D341Med (cell line): ENCODE measurements around the gene WIPF3.

ENCODE experiments used
- DNase-seq: peaks from one replicate; pipeline ENCODE4 v3.0.0; 2012; ENCODE audit warnings: low spot score

The WIPF3 gene

GRCh38 chr7:29806208-29806994 lies at the start of gene WIPF3:
WIPF3 (plus strand) TSS chr7:29806508; CDS start chr7:29834725, 28,217 bp downstream.
- DNase-seq: peak; percentile 81

DNA sequence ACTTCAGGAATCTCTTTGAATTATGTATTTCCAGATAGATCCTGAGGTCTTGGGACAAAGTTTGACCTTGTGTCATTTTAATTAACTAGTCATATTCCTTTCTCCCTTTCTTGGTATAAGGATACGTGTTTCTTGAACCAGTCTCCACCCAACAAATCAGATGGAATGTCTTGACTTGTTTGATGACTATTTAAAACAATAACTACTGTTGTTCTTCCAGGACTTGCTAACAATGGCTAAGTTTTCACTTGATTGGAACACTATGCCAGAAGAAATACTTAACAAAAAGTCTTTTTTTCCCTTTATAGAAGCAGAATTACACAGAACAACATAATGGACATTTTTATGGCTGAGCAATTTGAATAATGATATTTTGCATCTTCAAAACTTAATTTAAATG lies 43.0 kb upstream of the WIPF3 start:
- no peak for DNase-seq

GRCh38 chr7:29764227-29764626 lies 42.1 kb upstream of the WIPF3 start:
- peak; percentile 55 for DNase-seq

DNA sequence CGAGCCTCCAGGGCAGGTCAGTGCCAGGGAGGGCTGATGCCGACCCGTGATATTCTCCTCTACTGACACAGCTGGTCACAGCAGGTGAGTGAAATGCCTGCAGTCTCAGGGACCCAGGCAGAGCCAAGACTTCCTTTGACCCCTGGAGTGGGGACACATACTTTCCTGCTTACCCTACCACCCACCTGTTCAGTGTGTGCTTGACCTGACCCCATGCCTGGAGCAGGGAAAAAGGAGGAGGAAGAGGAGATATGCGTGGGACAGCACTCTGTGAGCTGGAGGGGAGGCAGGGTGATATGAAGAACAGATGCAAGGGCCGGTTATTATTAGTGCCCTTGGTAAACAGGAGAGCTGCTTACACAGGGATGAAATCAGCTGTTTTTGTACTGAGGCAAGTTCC lies 40.8 kb upstream of the WIPF3 start:
- no peak for DNase-seq

DNA sequence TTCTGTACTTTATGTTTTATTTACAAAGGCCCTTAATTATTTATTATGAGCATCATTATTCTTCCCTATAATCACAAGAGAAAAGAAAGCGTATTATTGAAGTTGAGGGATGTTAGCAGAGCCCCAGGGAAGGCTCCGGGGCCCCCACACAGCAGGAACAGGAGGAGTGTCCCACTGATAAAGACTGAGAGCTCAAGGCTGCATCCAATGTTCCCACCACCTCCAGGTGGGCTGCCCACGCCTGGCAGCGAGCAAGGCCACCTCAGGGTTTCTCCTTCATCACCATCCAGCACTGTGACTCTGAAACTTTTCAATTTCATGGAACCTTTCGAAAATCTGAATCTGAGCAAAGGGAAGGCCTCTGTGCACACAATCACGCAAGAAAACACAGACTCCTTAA lies 35.9 kb upstream of the WIPF3 start:
- no peak for DNase-seq

DNA sequence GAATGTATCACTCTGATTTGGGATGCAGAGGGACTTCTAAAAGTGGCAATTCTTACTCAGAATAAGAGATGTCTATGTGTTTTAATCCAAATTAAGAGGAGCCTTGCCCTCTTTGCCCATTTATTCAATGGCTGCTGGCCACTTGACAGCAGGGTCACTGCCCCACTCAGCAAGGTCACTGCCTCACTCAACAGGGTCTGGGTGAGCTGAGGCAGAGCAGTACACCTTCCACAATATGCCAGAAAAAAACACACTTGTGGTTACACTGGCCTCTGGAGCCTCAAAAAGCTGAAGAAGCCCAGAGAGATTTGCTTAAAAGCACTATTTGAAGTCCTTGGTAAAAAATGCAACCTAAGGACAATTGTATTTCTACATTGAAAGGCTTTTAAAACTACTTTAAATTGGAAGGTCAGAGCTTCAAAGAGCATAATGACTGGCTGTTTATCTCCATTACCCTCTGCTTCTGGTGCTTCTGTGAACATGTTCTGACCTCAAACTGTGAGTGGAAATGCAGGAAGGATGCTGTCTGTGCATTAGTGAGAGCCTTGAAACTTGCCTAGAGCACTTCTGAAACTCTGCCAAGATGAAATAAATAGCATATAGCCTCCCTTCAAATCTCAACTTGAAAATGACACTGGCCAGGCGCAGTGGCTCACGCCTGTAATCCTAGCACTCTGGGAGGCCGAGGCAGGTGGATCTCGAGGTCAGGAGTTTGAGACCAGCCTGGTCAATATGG lies 35.1 kb upstream of the WIPF3 start:
- DNase-seq: no peak

GRCh38 chr7:29779017-29779416 lies 27.3 kb upstream of the WIPF3 start:
- DNase-seq: no peak

DNA sequence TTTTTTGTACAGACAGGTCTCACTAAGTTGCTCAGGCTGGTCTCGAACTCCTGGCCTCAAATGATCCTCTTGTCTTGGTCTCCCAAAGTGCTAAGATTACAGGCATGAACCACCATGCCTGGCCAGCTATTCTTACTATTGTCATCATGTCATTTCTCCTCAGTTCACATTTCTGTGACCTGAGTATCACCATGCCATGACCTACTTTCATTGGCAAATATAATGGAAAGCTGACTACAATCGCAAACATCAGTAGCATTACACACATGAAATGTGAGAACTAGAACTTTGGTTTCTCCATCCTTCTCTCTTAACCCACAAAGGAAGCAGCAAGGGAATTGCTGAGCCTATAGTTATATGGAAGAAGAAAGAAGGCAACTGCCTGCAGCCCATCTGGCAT lies 26.0 kb upstream of the WIPF3 start:
- no peak for DNase-seq

GRCh38 chr7:29783671-29784070 lies 22.6 kb upstream of the WIPF3 start:
- DNase-seq: no peak

DNA sequence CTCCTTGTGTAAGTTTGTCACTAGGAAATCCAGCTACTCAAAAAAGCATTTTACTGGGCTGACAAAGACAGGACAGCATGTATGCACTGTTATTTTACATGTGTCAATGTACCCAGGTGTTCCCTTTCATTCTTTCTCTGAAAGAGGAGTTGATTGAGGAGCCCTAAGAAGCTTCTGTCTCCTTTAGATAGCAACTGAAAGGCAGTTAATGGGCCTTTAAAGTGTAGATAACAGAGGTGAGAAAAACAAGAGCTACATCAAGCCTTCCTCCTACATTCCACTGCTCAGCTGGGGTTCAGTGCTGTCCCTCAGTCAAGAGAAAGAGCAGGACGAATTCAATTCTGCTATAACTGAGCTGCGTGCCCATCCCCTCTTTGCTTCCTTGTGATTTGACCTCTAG lies 12.8 kb upstream of the WIPF3 start:
- no peak for DNase-seq

DNA sequence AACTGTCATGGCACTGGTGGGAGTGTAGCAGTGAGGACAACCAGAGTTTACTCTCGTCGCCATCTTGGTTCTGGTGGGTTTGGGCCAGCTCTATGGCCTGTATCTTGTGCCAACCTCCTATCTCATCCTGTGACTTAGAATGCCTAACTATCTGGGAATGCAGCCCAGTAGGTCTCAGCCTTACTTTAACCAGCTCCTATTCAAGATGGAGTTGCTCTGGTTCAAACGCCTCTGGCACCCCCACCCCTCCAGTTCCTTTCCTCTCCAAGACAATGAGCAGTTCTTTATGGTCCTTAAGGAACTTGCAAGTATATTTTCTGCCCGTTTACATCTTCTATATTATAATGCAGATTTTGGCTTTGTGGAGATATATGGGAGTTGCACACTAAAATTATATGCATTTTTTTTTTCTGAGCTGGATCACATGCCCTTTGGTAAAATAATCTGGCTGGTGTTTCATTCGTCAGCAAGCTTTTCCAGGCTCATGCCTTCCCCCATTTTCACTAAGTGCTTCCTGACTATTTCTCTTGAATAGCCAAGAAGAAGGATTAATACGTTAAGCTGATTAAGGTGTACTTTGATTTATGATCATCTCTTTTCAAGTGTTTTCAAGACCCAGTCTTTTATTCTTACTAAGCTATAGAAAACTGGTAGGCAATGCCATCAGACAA lies 11.2 kb upstream of the WIPF3 start:
- peak; percentile 57 for DNase-seq

DNA sequence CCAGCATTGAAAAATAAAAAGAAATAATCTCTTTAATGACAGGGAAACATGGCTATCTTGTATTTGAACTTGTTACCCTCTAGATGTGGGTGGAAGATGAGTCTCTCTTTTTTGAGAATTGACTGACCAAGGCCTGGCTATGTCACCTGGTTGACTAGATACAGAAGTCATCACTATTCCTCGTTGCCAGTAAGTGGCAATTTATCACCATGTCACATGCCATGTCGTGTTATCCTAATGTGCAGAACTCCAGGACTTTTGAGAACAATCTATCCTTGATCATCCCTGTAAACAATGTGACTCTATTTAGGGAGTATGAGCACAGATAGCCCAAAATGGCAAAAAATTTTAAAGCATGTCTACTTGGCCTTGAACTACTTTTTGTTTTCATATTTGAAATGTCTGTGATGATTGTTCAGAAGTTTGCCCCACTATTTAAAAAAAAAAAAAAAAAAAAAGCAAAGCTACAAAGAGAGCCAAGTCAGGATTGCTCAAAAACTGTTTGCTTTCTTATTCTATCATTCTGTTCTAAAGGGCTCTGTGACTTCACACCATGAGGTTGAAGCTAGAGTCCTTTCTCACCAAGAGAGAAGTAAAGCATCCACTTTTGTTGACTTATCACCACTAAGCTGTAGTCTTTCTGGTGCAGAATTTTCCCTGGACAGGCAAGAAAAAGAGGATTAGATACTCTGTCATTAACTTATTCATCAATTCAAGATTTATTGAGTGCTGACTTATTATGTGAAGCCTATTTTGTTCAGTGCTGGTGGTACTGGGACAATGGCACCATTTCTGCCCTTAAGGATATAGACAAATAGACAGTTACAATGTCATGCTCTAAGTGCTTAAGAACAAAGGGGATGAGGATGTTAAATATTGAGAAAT lies 10.4 kb upstream of the WIPF3 start:
- DNase-seq: no peak

DNA sequence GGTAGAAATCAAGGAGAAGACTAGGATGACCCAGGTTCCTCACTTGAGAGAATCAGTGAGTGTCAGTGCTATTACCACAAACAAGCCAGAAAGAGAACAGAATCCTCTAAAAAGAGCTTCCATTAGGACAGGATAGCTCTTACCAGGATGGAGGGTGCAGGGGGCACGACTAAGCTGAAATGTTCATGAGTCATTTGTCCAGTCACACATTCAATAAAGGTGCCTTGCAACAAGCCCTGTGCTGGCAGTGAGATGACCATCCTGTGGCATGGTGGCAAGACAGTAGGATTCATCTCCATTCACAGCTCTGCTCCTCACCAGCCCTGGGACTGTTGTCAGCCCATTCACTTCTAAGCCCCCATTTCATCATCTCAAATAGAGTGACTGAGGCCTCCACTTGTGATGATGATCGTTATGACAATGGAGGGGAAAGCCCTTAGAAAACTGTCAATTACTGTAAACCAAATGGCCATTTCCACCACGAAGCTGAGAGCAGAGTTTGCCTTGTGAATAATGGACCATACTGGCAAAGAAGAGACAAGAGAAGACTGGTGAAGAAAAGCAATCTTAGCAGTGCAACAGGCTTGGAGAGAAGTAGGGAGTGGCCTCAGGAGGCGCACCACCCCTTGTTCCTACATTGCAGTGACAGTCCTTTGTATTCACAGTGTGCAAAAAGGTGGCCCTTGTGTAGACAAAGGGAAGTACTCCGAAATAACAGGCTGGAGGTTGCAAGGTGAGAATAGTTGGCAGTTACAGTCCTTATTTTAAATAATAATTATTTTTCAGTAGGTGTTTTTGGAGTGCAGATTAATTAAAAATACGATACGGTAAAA lies 9.0 kb upstream of the WIPF3 start:
- DNase-seq: no peak

DNA sequence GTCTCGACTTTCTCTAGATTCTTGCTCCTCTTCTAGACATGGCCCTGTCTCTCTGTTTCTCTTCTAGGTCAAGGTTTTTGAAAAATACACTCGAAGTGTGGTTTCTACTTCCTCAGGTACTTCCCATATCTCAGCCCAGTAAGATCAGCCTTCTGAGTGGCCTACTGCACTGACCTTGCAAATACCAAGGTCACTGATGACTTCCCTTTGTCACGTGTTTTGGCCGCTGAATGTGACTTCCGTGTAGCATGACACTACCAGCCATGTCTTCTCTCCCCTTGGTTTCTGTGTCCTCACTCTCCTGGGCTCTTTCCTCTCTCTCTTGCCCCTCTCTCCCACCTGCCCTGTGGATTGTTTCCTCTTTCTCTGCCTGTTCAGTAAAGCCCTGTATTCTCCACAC lies 7.9 kb upstream of the WIPF3 start:
- no peak for DNase-seq

DNA sequence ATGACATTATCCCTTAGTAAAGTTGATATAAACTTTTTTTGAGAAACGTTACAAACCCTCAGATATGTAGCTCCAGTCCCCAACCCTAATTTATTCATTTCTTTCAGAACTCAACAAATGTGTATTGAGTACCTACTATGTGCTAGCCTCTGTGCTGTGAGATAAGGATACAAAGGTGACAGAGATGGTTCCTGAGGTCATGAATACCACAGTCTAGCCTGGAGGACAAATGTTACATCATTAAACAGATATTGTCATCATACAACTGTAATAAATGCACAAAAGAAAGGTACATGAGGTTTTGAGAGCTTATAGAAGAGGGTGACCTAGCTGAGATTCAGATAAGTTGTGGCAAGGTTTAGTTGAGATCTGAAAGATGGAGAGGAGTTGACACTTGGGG lies 4.4 kb upstream of the WIPF3 start:
- no peak for DNase-seq

DNA sequence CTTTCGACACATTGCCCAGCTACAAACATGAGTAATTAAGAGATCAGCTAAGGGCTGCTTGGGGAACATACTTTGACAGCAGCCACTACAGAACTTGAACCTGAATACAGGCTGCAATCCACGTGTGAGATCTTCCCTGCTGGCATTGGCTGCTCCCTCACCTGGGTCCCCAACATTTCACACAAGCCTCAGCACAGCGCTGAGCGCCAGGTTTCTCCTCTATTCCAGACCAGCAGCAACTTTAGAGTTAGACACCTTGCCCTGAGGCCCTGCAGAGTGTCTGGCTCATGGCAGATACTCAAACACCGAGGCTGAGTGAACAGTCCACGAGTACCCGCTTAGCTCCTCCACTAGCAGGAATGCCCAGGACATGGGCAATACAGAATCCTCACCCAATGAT lies 1.3 kb upstream of the WIPF3 start:
- no peak for DNase-seq

DNA sequence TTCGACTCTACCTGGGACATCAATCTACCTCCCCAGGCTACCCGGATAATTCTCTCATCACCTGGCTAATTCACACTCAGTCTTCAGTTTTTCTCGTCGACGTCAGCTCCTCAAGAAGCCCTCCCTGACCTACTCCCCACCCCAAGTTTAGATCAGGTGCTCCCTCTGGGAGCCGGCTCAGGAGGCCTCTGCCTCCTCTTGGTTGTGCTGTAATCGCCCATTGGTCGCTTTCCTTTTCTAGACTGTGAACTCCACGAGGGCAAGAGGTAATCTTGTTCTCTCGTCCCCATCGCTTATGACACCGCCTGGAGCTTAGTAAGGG lies 461 bp upstream of the WIPF3 start:
- DNase-seq: peak; percentile 32

DNA sequence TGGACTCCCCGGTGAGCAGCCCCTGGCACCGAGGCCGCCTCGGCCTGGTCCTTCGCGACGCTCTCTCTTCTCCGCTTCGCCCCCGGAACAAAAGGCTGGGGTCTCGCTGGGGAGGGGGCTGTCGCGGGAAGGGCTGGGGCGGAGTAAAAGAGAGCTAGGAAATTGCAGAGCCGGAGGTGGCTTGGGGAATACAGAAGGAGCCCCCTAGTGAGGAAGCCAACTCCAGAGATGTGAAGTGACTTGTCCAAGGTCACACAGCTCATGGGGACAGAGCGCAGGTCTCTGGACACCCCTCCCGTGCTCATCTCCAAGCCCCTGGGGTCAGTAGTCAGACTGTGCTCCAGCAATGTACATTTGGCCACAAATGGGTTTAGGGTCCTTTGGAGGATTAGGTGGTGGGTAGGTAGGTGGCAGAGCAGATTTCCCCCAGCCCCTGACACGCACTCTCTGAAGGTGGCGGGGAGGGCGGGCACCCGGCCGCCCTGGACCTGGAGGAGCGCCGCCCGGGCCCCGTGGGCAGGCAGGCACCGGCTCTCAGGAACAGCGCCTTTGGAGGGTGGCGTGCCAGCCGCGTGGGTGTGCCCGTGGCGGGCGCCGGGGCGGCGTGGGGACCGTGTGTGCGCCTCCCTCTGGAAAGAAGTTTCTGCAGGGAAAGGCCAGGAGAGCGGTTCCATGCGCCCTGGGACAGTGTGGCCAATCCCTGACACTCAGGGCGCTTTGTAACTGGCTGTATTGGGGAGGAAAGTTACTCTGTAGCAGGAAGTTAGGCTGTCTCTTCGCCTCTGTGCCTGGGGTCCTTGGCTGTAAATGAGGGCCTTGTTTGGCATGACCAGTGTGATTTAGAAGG lies 910 bp downstream of the WIPF3 start:
- DNase-seq: peak; percentile 54

- no peak for DNase-seq
Measured at GRCh38 chr7:29808075-29808801, 1.9 kb downstream of the WIPF3 start.
